HepG2 (cell line): ENCODE data around the gene LTK. TPM values are rescaled to one million over a fixed set of nuclear protein-coding genes. Genes with fewer than 3 reads are reported as not detected.

Experiments
- ATAC-seq: fragments of 200-7000 bp; cut with Tn5 transposase; 3 replicates; pipeline ENCODE4 v1.9.1; 2020; ENCODE audit warnings: mild to moderate bottlenecking, moderate library complexity
- Bru-seq: library from RNA; stranded (reverse); fragments of 400-500 nt; gene quantifications from one replicate; lab custom pipeline; 2021; lab: Mats Ljungman, UMichigan
- BruChase-seq, 2 experiments: library from RNA; stranded (reverse); fragments of 400-500 nt; gene quantifications; one replicate each; lab custom pipeline; 2021; lab: Mats Ljungman, UMichigan
- BruUV-seq: library from RNA; stranded (reverse); fragments of 400-500 nt; replicated peaks from 2 replicates; lab custom pipeline; 2021; lab: Mats Ljungman, UMichigan
- CTCF ChIA-PET: fragments of 300-600 bp; formaldehyde crosslinking; extraction: SDS; loops from one replicate; lab custom pipeline; 2021; ENCODE audit warnings: low total read pairs, inconsistent platforms, low intra/inter-chr PET ratio; lab: Yijun Ruan, JAX
- POLR2A ChIA-PET: fragments of 350-600 bp; sonication (Branson Sonifier 250); formaldehyde crosslinking; loops from one replicate; lab custom pipeline; 2020; ENCODE audit warnings: antibody characterized with exemption, inconsistent platforms; lab: Yijun Ruan, JAX
- DNase-seq: peaks from one replicate; pipeline ENCODE4 v3.0.0-alpha.2; 2015; ENCODE audit warnings: low spot score
- FAIRE-seq: peaks from 3 replicates; lab custom pipeline; 2011; peaks lifted over from hg19 to GRCh38; lab: Jason Lieb, UNC
- H2AFZ ChIP-seq: one replicate; pipeline ENCODE4 v1.6.1; 2011; ENCODE audit warnings: low read length, inconsistent platforms
- H3K27ac ChIP-seq: fragments of 300-600 bp; 3 replicates; pipeline ENCODE4 v1.8.0; 2011; ENCODE audit warnings: mixed run types, mild to moderate bottlenecking, mixed read lengths, low read length, inconsistent platforms; ENCODE audit not compliant: insufficient read depth; ENCODE audit errors: extremely low read length
- H3K27me3 ChIP-seq, 2 experiments: fragments of 200-600 bp in 1 of 2; 2 replicates in 1 of 2; 3 replicates in 1 of 2; pipeline versions ENCODE4 v1.6.0 to v1.8.0; 2011; ENCODE audit warnings: low read length in 2 of 2, mild to moderate bottlenecking in 2 of 2, moderate library complexity in 2 of 2, inconsistent platforms in 1 of 2; ENCODE audit not compliant: insufficient read depth in 2 of 2, control insufficient read depth in 1 of 2
- H3K36me3 ChIP-seq, 2 experiments: fragments of 200-600 bp in 1 of 2; replicated peaks in 1 of 2; 2 replicates in 1 of 2; 3 replicates in 1 of 2; pipeline versions ENCODE4 v1.5.1 to v1.8.0; 2011; ENCODE audit warnings: low read length in 2 of 2, inconsistent platforms in 1 of 2; ENCODE audit not compliant: insufficient read depth in 2 of 2, control insufficient read depth in 1 of 2
- H3K4me1 ChIP-seq: 2 replicates; pipeline ENCODE4 v1.5.1; 2012; ENCODE audit warnings: low read length, inconsistent platforms; ENCODE audit not compliant: insufficient read depth
- H3K4me2 ChIP-seq: 2 replicates; pipeline ENCODE4 v1.6.0; 2011; ENCODE audit warnings: low read depth, low read length, inconsistent platforms
- H3K4me3 ChIP-seq, 3 experiments: fragments of 200-600 bp in 1 of 3; sonication (generic), shearing (Covaris generic) in 1 of 3; replicated peaks in 1 of 3; 2 replicates each; pipeline ENCODE4 v1.5.1; 2011 to 2016; ENCODE audit warnings: low read length in 3 of 3, inconsistent platforms in 2 of 3, low read depth in 2 of 3, mild to moderate bottlenecking in 2 of 3, control low read depth in 1 of 3, mixed read lengths in 1 of 3; ENCODE audit not compliant: insufficient read depth in 1 of 3
- H3K79me2 ChIP-seq: one replicate; pipeline ENCODE4 v1.6.1; 2011; ENCODE audit warnings: low read length, inconsistent platforms; ENCODE audit not compliant: insufficient read depth
- H3K9ac ChIP-seq: 2 replicates; pipeline ENCODE4 v1.6.0; 2011; ENCODE audit warnings: mild to moderate bottlenecking, low read depth, low read length, inconsistent platforms; ENCODE audit not compliant: insufficient read depth
- H3K9me3 ChIP-seq: 2 replicates; pipeline ENCODE4 v1.5.1; 2012; ENCODE audit warnings: mild to moderate bottlenecking, low read length
- H4K20me1 ChIP-seq: 2 replicates; pipeline ENCODE4 v1.6.0; 2011; ENCODE audit warnings: inconsistent platforms, mild to moderate bottlenecking, low read length, moderate library complexity; ENCODE audit not compliant: insufficient read depth
- FOXO1 ChIP-seq: sonication (generic); formaldehyde crosslinking; IDR thresholded peaks from 2 replicates; pipeline ENCODE4 v1.4.0; 2020; ENCODE audit warnings: missing genetic modification reagents
- WGBS: methylation state at CpG from one replicate; pipeline ENCODE4 v1.1.6; 2017; ENCODE audit warnings: low lambda C conversion rate; 5-methylcytosine and 5-hydroxymethylcytosine counted together
- in situ Hi-C: cut with HindIII; loops from 2 replicates; pipeline ENCODE4 v1.10.0; 2017; ENCODE audit warnings: low pct_unique_long_range_greater_than_20kb; ENCODE audit not compliant: extremely low pct_ligation_motif_present
- intact Hi-C: fragments of 100-400 bp; cut with micrococcal nuclease; formaldehyde crosslinking; loops from one replicate; pipeline ENCODE4 v1.10.0; 2022; ENCODE audit not compliant: unreplicated experiment
- long read RNA-seq, 2 experiments: library from RNA in 1 of 2; library from polyadenylated mRNA in 1 of 2; stranded (forward) in 1 of 2; unstranded in 1 of 2; transcript quantifications; one replicate each; pipeline ENCODE4 v2.0.0, GENCODE V29; 2019 to 2022
- polyA minus RNA-seq, 3 experiments: library from RNA; depleted of rRNA, polyadenylated mRNA; stranded (reverse); fragments of >200 nt; gene quantifications; 2 replicates each; pipeline ENCODE4 v1.2.3, GENCODE V29; 2011; ENCODE audit warnings: low replicate concordance in 1 of 3
- polyA plus RNA-seq, 8 experiments: library from polyadenylated mRNA; depleted of rRNA in 3 of 8; stranded (reverse) in 7 of 8; unstranded in 1 of 8; fragments of >200 nt; fragmentation: Illumina TruSeq in 4 of 8; extraction: Trizol in 4 of 8; gene quantifications; 2 replicates each; pipeline versions ENCODE4 v1.2.1 to v1.2.3, GENCODE V29; 2011 to 2016; ENCODE audit warnings: low read depth in 4 of 8, missing spikeins in 1 of 8, mixed read lengths in 1 of 8; ENCODE audit not compliant: insufficient read depth in 1 of 8
- total RNA-seq, 5 experiments: library from RNA; depleted of rRNA; stranded (reverse); fragments of >200 nt; fragmentation: Illumina TruSeq; extraction: Trizol; gene quantifications; 2 replicates each; pipeline ENCODE4 v1.2.3, GENCODE V29; 2016; ENCODE audit warnings: low read depth in 1 of 5
- TF ChIP-seq, protein P1 (sequence below): sonication (generic); formaldehyde crosslinking; IDR thresholded peaks from 2 replicates; pipeline ENCODE4 v1.4.0; 2020; ENCODE audit warnings: missing genetic modification reagents

Gene LTK
- not detected in 2 replicates for total RNA-seq (2016; rRNA removed; fragmentation: Illumina TruSeq; extraction: Trizol)
- total RNA-seq (2016; cell fraction: cytosol; rRNA removed; fragmentation: Illumina TruSeq; extraction: Trizol; ENCODE audit: low read depth), result not detected in 2 replicates
- not detected in 2 replicates for total RNA-seq (2016; cell fraction: insoluble cytoplasmic fraction; rRNA removed; fragmentation: Illumina TruSeq; extraction: Trizol)
- not detected in 2 replicates for total RNA-seq (2016; cell fraction: membrane; rRNA removed; fragmentation: Illumina TruSeq; extraction: Trizol)
- 0.12 TPM in 1 of 2 replicates, not detected in the other for total RNA-seq (2016; cell fraction: nucleus; rRNA removed; fragmentation: Illumina TruSeq; extraction: Trizol)
- polyA plus RNA-seq (2011; rRNA removed), result 0.01 and 0.05 TPM in 2 replicates
- polyA plus RNA-seq (2011; cell fraction: cytosol; rRNA removed), result 0.05 TPM in 1 of 2 replicates, not detected in the other
- 0.63 and 0.68 TPM in 2 replicates for polyA plus RNA-seq (2011; cell fraction: nucleus; rRNA removed)
- 0.19 TPM in 1 of 2 replicates, not detected in the other for polyA plus RNA-seq (2012)
- not detected in 2 replicates for polyA plus RNA-seq (2016; cell fraction: cytosol; fragmentation: Illumina TruSeq; extraction: Trizol; ENCODE audit: low read depth)
- not detected in 2 replicates for polyA plus RNA-seq (2016; cell fraction: insoluble cytoplasmic fraction; fragmentation: Illumina TruSeq; extraction: Trizol; ENCODE audit: low read depth)
- polyA plus RNA-seq (2016; cell fraction: membrane; fragmentation: Illumina TruSeq; extraction: Trizol; ENCODE audit: low read depth), result not detected in 2 replicates
- polyA plus RNA-seq (2016; cell fraction: nucleus; fragmentation: Illumina TruSeq; extraction: Trizol; ENCODE audit: insufficient read depth, low read depth), result not detected in 2 replicates
- 0.37 TPM in 1 of 2 replicates, not detected in the other for polyA minus RNA-seq (2011; rRNA and poly(A)+ RNA removed; ENCODE audit: low replicate concordance)
- not detected in 2 replicates for polyA minus RNA-seq (2011; cell fraction: cytosol; rRNA and poly(A)+ RNA removed)
- not detected in 2 replicates for polyA minus RNA-seq (2011; cell fraction: nucleus; rRNA and poly(A)+ RNA removed)
- percentile 19 among the genes with signal in this experiment for Bru-seq, nascent RNA
- BruChase-seq, experiment 1, labeled RNA remaining after a 6-hour chase, result percentile 13 among the genes with signal in this experiment
- BruChase-seq, experiment 2, labeled RNA remaining after a 2-hour chase, result percentile 16 among the genes with signal in this experiment
- long read RNA-seq, experiment 1, result 0 reads
- long read RNA-seq, experiment 2, result 0 reads

DNA sequence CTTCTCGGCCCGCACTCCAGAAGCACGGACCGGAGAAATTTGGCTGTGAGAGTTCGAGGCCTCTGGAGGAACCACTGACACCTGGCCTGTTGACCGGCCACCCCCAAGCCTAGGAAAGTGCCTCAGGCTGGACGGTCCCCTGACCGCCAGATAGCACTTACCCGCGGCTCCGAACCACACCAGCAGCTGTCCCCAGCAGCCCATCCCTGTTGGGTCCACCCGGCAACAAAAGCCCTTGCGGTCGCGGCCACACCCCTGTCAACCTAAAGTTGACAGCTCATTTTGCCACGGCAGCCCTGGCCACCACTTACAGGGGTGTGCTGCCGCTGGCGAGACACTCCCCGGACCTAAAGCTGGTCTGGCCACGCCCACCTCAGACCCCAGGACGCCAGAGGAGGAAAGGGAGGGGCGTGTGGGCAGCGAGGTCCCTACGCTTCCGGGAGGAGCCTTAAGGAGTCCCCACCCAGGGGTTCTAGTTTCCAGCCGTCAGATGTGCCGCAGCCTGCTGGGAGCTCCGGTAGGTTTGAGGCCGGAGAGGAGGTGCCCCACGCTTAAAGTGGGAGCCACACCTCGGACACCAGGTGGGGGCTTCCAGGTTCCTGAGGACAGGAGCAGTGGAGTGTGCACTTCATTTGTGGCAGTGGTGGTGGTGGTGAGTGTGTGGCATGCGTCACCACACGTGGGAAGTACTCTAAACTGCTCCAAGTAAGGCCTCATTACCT is at the start of gene LTK:
Gene LTK, minus strand, starts transcription at position 322 of the 722 bp plus-strand sequence. Its CDS starts 118 bp downstream, at position 204.
- peaks cover 0 to 5% of the 10 kb centered on the region in 2 experiments; a peak in 1 of 5 replicates for H3K27me3 ChIP-seq
- no peaks in the 10 kb centered on the region for H4K20me1 ChIP-seq
- H3K4me3 ChIP-seq, result no peak within 1 kb of the TSS
- DNase-seq (no peak), FAIRE-seq (no peak), ATAC-seq (no peak)
- H2AFZ ChIP-seq, result no peak within 1 kb of the TSS
- no peak within 1 kb of the TSS for H3K27ac ChIP-seq
- peak within 1 kb of the TSS; percentile 58; the same call in 1 of the 2 replicates for H3K4me2 ChIP-seq
- no TSS peak for BruUV-seq
- no peak within 1 kb of the TSS for H3K9ac ChIP-seq
- WGBS, result 79% methylated on average over 23 of the region's 33 CpGs
- no peaks in the 10 kb centered on the region for H3K9me3 ChIP-seq
- CTCF ChIA-PET, result no interaction called here
- no peaks in the 10 kb centered on the region for H3K79me2 ChIP-seq
- intact Hi-C loops, result no loop called here
- H3K4me1 ChIP-seq, result peaks cover 21% of the 10 kb centered on the region
- in situ Hi-C loops, result no loop called here
- TF ChIP-seq FOXO1, result no peak
- TF ChIP-seq, protein P1, sequence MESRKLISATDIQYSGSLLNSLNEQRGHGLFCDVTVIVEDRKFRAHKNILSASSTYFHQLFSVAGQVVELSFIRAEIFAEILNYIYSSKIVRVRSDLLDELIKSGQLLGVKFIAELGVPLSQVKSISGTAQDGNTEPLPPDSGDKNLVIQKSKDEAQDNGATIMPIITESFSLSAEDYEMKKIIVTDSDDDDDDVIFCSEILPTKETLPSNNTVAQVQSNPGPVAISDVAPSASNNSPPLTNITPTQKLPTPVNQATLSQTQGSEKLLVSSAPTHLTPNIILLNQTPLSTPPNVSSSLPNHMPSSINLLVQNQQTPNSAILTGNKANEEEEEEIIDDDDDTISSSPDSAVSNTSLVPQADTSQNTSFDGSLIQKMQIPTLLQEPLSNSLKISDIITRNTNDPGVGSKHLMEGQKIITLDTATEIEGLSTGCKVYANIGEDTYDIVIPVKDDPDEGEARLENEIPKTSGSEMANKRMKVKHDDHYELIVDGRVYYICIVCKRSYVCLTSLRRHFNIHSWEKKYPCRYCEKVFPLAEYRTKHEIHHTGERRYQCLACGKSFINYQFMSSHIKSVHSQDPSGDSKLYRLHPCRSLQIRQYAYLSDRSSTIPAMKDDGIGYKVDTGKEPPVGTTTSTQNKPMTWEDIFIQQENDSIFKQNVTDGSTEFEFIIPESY (CRISPR knock-in tag), result 0 out of 2 replicates have a peak, but pooled peaks have one; percentile 23
- H3K36me3 ChIP-seq, result no peaks in the 10 kb centered on the region
- POLR2A ChIA-PET, result interaction anchor here (1.0 kb wide), 1 partner anchor 21 kb away, joined by 3 read pairs; no protein-coding TSS in a partner anchor
